ENCODE results near the gene SCAMP2. TPM values are rescaled to one million over a fixed set of nuclear protein-coding genes. Genes with fewer than 3 reads are reported as not detected.
"Not testable (repeated sequence)": the region's sequence is repeated elsewhere in the genome, so short reads cannot be mapped to it uniquely, and the experiment has no call there.

SCAMP2 gene
- total RNA-seq, 1 experiment from 2014 or later, result 38.0 TPM

DNA sequence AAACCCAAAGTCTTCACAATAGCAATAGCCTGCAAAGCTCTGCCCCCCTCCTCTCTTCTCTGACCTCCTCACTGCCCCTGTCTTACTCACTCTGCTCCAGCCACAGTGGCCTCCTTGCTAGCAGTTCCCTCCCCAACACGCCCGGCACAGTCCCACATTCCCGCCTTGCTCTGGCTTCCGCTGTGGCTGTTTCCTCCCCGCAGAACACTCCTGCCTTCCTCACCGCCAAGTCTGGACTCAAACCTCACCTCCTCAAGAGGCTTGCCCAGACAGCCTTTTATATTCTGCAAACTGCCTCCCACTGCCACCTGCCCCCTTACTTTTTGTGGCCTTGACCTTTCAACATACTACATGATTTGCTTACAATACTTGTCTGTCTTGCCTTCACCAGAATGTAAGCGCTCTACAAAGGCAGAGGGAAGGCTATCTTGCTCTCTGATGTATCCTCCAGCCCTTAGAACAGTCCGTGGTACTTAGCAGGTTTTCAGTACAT, 16.3 kb upstream of the SCAMP2 start (continued):
- no peak for TF ChIP-seq ATF1 (CRISPR knock-in tag; IDR thresholded peaks at IDR 0.05)
- TF ChIP-seq, protein P1, sequence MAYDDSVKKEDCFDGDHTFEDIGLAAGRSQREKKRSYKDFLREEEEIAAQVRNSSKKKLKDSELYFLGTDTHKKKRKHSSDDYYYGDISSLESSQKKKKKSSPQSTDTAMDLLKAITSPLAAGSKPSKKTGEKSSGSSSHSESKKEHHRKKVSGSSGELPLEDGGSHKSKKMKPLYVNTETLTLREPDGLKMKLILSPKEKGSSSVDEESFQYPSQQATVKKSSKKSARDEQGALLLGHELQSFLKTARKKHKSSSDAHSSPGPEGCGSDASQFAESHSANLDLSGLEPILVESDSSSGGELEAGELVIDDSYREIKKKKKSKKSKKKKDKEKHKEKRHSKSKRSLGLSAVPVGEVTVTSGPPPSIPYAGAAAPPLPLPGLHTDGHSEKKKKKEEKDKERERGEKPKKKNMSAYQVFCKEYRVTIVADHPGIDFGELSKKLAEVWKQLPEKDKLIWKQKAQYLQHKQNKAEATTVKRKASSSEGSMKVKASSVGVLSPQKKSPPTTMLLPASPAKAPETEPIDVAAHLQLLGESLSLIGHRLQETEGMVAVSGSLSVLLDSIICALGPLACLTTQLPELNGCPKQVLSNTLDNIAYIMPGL (CRISPR knock-in tag; IDR thresholded peaks at IDR 0.05), result 0 out of 2 replicates have a peak, but pooled peaks have one; percentile 4

DNA sequence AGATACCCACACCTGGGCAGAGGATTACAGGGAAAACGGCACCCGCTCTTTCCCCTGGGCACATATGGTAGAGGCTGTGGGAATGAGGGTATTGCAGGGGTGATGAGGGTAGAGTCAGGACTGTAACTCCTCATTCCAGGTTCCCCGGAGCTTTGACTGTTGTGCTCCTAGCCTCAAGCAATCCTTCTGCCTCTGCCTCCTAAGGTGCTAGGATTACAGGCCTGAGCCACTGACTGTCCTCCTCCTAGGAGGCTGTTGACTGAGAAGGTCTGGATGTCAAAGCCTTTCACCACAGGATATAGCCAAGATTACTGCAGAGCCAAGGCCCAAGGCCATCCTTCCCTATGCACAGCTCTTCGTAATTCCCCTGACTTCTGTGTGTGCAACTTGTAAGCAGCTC, 15.6 kb upstream of the SCAMP2 start:
- Mint-ChIP-seq H3K27ac (no peak overlapping the region), H3K27me3 (ENCODE audit: low read depth) (no peaks in the 10 kb centered on the region; the same call in 1 of the 2 replicates), H3K9me3 (no peaks in the 10 kb centered on the region), H3K4me1 (peaks cover 22% of the 10 kb centered on the region), H3K36me3 (peaks cover 25% of the 10 kb centered on the region), H3K4me3 (peak overlapping the region; percentile 91; the same call in 1 of the 2 replicates)
- TF ChIP-seq SMAD3 (CRISPR knock-in tag; IDR thresholded peaks at IDR 0.05; ENCODE audit: borderline replicate concordance) (no peak), ESRRA (CRISPR knock-in tag; IDR thresholded peaks at IDR 0.05; ENCODE audit: borderline replicate concordance) (no peak)
- TF ChIP-seq, protein P2, sequence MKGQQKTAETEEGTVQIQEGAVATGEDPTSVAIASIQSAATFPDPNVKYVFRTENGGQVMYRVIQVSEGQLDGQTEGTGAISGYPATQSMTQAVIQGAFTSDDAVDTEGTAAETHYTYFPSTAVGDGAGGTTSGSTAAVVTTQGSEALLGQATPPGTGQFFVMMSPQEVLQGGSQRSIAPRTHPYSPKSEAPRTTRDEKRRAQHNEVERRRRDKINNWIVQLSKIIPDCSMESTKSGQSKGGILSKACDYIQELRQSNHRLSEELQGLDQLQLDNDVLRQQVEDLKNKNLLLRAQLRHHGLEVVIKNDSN (CRISPR knock-in tag; IDR thresholded peaks at IDR 0.05), result no peak
- TF ChIP-seq, protein P3, sequence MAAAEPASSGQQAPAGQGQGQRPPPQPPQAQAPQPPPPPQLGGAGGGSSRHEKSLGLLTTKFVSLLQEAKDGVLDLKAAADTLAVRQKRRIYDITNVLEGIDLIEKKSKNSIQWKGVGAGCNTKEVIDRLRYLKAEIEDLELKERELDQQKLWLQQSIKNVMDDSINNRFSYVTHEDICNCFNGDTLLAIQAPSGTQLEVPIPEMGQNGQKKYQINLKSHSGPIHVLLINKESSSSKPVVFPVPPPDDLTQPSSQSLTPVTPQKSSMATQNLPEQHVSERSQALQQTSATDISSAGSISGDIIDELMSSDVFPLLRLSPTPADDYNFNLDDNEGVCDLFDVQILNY (CRISPR knock-in tag; IDR thresholded peaks at IDR 0.05), result no peak
- CTCF ChIA-PET, result interaction anchor here (0.9 to 4.3 kb wide), 6 partner anchors 13 to 128 kb away, joined by 3 to 45 read pairs (median 4); partner anchors contain the start of genes SCAMP2 and ULK3
- ATAC-seq (no peak), DNase-seq (ENCODE audit: low spot score) (no peak)
- POLR2A ChIA-PET, result interaction anchor here (0.6 kb wide), 1 partner anchor 366 kb away, joined by 3 read pairs; no protein-coding TSS in a partner anchor

DNA sequence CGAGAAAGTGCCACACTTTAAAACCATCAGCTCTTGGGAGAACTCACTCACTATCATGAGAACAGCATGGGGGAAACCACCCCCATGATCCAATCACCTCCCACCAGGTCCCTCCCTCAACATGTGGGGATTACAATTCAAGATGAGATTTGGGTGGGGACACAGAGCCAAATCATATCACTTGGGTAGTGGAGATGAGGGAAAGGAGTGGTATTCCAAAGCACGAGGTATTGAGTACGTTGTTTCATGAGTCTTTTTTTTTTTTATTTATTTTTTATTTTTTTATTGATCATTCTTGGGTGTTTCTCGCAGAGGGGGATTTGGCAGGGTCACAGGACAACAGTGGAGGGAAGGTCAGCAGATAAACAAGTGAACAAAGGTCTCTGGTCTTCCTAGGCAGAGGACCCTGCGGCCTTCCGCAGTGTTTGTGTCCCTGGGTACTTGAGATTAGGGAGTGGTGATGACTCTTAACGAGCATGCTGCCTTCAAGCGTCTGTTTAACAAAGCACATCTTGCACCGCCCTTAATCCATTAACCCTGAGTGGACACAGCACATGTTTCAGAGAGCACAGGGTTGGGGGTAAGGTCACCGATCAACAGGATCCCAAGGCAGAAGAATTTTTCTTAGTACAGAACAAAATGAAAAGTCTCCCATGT, 14.5 kb upstream of the SCAMP2 start:
- DNase-seq (ENCODE audit: low spot score); ATAC-seq; POLR2A ChIA-PET; H3K4me3 Mint-ChIP-seq; H3K9me3 Mint-ChIP-seq; H3K27ac Mint-ChIP-seq; H3K27me3 Mint-ChIP-seq (ENCODE audit: low read depth): not testable (repeated sequence)
- Mint-ChIP-seq H3K36me3 (peaks cover 16% of the 10 kb centered on the region; the same call in 1 of the 2 replicates), H3K4me1 (peaks cover 22% of the 10 kb centered on the region)
- CTCF ChIA-PET, result interaction anchor here (1.2 to 1.4 kb wide), 2 partner anchors 14 to 127 kb away, joined by 3 read pairs; no protein-coding TSS in a partner anchor

DNA sequence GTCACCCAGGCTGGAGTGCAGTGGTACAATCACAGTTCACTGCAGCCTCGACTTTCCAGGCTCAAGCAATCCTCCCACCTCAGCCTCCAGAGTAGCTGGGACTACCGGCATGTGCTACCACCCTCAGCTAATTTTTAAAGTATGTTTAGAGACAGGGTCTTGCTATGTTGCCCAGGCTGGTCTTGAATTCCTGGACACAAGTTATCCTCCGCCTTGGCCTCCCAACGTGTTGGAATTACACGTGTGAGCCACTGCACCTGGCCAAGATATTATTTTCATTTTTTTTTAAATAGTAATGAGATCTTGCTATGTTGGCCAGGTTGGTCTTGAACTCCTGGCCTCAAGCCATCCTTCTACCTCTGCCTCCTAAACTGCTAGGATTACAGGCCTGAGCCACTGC, 12.3 kb upstream of the SCAMP2 start:
- H3K27me3 Mint-ChIP-seq (ENCODE audit: low read depth), result peaks cover 8% of the 10 kb centered on the region

DNA sequence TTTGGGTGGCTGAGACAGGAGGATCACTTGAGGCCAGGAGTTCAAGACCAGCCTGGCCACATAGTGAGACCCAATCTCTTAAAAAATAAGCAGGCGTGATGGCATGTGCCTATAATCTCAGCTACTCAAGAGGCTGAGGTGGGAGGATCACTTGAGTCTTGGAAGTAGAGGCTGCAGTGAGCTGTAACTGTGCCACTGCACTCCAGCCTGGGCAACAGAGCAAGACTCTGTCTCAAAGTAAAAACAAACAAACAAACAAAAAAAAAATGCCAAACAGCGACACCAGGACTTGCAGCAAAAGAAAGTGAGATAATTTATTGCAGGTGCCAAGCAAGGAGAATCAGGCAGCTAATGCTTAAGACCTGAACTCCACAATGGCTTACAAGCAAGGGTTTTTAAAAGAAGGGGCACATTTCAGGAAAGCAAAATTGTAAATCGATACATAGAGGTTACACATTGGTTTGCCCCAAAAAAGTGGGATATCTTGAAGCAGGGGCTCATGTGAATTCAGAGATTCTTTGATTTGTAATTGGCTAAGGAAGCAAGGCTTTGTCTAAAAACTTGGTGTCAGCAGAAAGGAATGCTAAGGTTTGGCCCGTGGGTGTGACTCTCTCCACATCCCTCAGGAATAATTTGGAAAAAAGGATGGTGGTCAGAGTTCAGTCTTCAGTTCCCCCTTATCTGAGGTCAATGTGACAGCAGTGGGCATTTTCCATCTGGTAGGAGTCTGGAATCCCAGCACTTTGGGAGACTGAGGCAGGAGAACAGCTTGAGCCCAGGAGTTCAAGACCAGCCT, 11.5 kb upstream of the SCAMP2 start:
- CTCF ChIA-PET, result interaction anchor here (0.6 to 4.2 kb wide), 2 partner anchors 17 to 108 kb away, joined by 3 to 27 read pairs; no protein-coding TSS in a partner anchor
- no peak overlapping the region for H3K27ac Mint-ChIP-seq
- TF ChIP-seq, protein P4, sequence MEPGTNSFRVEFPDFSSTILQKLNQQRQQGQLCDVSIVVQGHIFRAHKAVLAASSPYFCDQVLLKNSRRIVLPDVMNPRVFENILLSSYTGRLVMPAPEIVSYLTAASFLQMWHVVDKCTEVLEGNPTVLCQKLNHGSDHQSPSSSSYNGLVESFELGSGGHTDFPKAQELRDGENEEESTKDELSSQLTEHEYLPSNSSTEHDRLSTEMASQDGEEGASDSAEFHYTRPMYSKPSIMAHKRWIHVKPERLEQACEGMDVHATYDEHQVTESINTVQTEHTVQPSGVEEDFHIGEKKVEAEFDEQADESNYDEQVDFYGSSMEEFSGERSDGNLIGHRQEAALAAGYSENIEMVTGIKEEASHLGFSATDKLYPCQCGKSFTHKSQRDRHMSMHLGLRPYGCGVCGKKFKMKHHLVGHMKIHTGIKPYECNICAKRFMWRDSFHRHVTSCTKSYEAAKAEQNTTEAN (CRISPR knock-in tag; IDR thresholded peaks at IDR 0.05), result no peak
- no peak for TF ChIP-seq NFE2L1 (CRISPR knock-in tag; IDR thresholded peaks at IDR 0.05)
- TF ChIP-seq, protein P5, sequence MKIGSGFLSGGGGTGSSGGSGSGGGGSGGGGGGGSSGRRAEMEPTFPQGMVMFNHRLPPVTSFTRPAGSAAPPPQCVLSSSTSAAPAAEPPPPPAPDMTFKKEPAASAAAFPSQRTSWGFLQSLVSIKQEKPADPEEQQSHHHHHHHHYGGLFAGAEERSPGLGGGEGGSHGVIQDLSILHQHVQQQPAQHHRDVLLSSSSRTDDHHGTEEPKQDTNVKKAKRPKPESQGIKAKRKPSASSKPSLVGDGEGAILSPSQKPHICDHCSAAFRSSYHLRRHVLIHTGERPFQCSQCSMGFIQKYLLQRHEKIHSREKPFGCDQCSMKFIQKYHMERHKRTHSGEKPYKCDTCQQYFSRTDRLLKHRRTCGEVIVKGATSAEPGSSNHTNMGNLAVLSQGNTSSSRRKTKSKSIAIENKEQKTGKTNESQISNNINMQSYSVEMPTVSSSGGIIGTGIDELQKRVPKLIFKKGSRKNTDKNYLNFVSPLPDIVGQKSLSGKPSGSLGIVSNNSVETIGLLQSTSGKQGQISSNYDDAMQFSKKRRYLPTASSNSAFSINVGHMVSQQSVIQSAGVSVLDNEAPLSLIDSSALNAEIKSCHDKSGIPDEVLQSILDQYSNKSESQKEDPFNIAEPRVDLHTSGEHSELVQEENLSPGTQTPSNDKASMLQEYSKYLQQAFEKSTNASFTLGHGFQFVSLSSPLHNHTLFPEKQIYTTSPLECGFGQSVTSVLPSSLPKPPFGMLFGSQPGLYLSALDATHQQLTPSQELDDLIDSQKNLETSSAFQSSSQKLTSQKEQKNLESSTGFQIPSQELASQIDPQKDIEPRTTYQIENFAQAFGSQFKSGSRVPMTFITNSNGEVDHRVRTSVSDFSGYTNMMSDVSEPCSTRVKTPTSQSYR (CRISPR knock-in tag; IDR thresholded peaks at IDR 0.05), result no peak
- TF ChIP-seq JAZF1 (CRISPR knock-in tag; IDR thresholded peaks at IDR 0.05), result no peak
- TF ChIP-seq, protein P6, sequence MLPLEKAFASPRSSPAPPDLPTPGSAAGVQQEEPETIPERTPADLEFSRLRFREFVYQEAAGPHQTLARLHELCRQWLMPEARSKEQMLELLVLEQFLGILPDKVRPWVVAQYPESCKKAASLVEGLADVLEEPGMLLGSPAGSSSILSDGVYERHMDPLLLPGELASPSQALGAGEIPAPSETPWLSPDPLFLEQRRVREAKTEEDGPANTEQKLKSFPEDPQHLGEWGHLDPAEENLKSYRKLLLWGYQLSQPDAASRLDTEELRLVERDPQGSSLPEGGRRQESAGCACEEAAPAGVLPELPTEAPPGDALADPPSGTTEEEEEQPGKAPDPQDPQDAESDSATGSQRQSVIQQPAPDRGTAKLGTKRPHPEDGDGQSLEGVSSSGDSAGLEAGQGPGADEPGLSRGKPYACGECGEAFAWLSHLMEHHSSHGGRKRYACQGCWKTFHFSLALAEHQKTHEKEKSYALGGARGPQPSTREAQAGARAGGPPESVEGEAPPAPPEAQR (CRISPR knock-in tag; IDR thresholded peaks at IDR 0.05), result no peak
- no peak for TF ChIP-seq NFYB (CRISPR knock-in tag; conservative IDR thresholded peaks at IDR 0.05; ENCODE audit: low read depth)
- no peak for TF ChIP-seq RORB (CRISPR knock-in tag; IDR thresholded peaks at IDR 0.05)

More for the DNA sequence above, 12.3 kb upstream of the SCAMP2 start:
- Mint-ChIP-seq H3K9me3 (peaks cover 6% of the 10 kb centered on the region), H3K4me3 (no peak overlapping the region), H3K27ac (no peak overlapping the region), H3K36me3 (peaks cover 7% of the 10 kb centered on the region; the same call in 1 of the 2 replicates), H3K4me1 (peaks cover 16% of the 10 kb centered on the region)
- ChIA-PET POLR2A (no interaction called here), CTCF (interaction anchor here (0.6 to 4.2 kb wide), 2 partner anchors 16 to 107 kb away, joined by 3 to 27 read pairs; no protein-coding TSS in a partner anchor)
- no peak for DNase-seq (ENCODE audit: low spot score)
- ATAC-seq, result no peak
- TF ChIP-seq ATF1 (CRISPR knock-in tag; IDR thresholded peaks at IDR 0.05) (no peak), ZNF121 (CRISPR knock-in tag; IDR thresholded peaks at IDR 0.05) (0 out of 2 replicates have a peak, but pooled peaks have one; percentile 22)

More for the DNA sequence above, 11.5 kb upstream of the SCAMP2 start:
- ATAC-seq, result no peak
- POLR2A ChIA-PET, result no interaction called here
- Mint-ChIP-seq H3K4me3 (no peak overlapping the region), H3K36me3 (peaks cover 5% of the 10 kb centered on the region; the same call in 1 of the 2 replicates), H3K27me3 (ENCODE audit: low read depth) (peaks cover 8% of the 10 kb centered on the region), H3K4me1 (peaks cover 14% of the 10 kb centered on the region), H3K9me3 (peaks cover 6% of the 10 kb centered on the region)
- DNase-seq (ENCODE audit: low spot score), result no peak

Measured in WTC11 (cell line).